HEK293T (cell line): Measurements from ENCODE around the gene KLHL26.

Source experiments
- ARNT ChIP-seq: fragments of 450-650 bp; IDR thresholded peaks from 2 replicates; pipeline ENCODE4 v1.6.1; 2017; ENCODE audit warnings: mild to moderate bottlenecking
- BHLHE40 ChIP-seq: fragments of 450-650 bp; IDR thresholded peaks from 2 replicates; pipeline ENCODE4 v1.6.1; 2016; ENCODE audit warnings: mild to moderate bottlenecking, moderate library complexity, borderline replicate concordance
- CTBP1 ChIP-seq: fragments of 450-650 bp; IDR thresholded peaks from 2 replicates; pipeline ENCODE4 v1.6.1; 2016; ENCODE audit warnings: borderline replicate concordance
- FOXA1 ChIP-seq: fragments of 450-650 bp; IDR thresholded peaks from 2 replicates; pipeline ENCODE4 v1.6.1; 2016; ENCODE audit warnings: mild to moderate bottlenecking
- FOXK2 ChIP-seq: fragments of 450-650 bp; IDR thresholded peaks from 2 replicates; pipeline ENCODE4 v1.6.1; 2016; ENCODE audit warnings: mild to moderate bottlenecking
- SP1 ChIP-seq: fragments of 450-650 bp; IDR thresholded peaks from 2 replicates; pipeline ENCODE4 v1.6.1; 2017
- SUZ12 ChIP-seq: fragments of 450-650 bp; IDR thresholded peaks from 2 replicates; pipeline ENCODE4 v1.6.1; 2016; ENCODE audit warnings: mild to moderate bottlenecking
- ZNF384 ChIP-seq: fragments of 450-650 bp; IDR thresholded peaks from 2 replicates; pipeline ENCODE4 v1.6.1; 2016

DNA sequence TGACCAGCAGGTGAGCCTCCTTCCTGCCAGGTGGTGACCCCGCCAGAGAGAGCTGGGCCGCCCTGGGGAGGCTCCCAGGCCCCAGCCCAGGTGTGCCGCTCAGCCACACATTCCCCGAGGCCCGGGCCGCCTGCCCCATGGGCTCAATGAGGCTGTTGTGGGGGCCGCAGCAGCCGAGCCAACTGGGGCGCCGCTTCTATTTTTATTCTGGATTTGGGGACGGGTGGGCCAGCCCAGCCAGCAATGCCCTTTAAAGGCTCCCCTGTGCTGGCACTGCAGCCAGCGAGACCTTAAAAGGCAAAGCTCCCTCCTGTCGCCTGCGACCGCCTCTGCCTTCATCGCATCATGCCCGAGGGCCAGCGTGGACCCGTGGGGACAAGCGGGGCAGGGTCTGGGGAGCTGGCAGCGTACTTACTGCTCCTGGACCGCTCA lies 29.0 kb downstream of the KLHL26 start:
- no peak for TF ChIP-seq ARNT
- no peak for TF ChIP-seq SP1
- no peak for TF ChIP-seq SUZ12
- no peak for TF ChIP-seq BHLHE40
- TF ChIP-seq ZNF384: no peak
- no peak for TF ChIP-seq FOXK2
- TF ChIP-seq FOXA1: no peak
- TF ChIP-seq CTBP1: no peak
